ENCODE measurements around the gene ZNF407.

- no peak for TF ChIP-seq CTCF (IDR thresholded peaks at IDR 0.05; ENCODE audit: insufficient read depth, low read length)
- TF ChIP-seq GABPA (IDR thresholded peaks at IDR 0.05; ENCODE audit: low read depth) = no peak
Observed at GRCh38 chr18:74669136-74669798, 71.6 kb downstream of the ZNF407 start.
